Measurements from ENCODE around the gene SPATA22. TPM values are rescaled to one million over a fixed set of nuclear protein-coding genes. Genes with fewer than 3 reads are reported as not detected.

The SPATA22 gene
- total and polyA plus RNA-seq, 2 donors (not counting 1 experiment from before 2014, with no cell fraction given): 0.43 to 0.54 TPM

DNA sequence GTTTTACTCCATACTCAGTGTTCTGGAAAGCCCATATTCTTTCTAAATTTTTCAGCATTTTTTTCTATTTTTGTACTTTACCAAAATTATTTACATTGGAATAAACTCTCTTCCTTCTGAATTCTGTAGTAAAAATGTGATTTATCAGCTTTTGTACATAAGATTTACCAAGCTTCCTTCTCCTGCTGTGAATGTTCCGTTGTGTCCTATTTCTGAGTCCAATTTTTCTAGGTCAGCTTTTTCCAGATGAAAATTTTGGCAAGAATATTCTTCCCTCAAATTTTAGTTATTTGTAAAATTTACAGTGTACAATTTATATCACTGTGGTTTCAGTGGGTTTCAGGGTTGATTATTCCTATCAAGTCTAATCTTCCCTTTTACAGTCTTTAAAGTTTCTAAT lies 31.7 kb upstream of the SPATA22 start:
- no peak overlapping the region for H2AFZ ChIP-seq (ENCODE audit: insufficient read depth, low read depth, low read length, poor library complexity, severe bottlenecking)
- no peaks in the 10 kb centered on the region for H3K4me1 ChIP-seq (ENCODE audit: control insufficient read depth in 2 of 2, insufficient read depth in 2 of 2, low read length in 2 of 2)
- H3K4me1 Mint-ChIP-seq: no peaks in the 10 kb centered on the region
- ChIA-PET POLR2A (interaction anchor here (0.5 kb wide), 1 partner anchor 196 kb away, joined by 3 read pairs; no protein-coding TSS in a partner anchor), CTCF (no interaction called here)
- TF ChIP-seq, protein P1, sequence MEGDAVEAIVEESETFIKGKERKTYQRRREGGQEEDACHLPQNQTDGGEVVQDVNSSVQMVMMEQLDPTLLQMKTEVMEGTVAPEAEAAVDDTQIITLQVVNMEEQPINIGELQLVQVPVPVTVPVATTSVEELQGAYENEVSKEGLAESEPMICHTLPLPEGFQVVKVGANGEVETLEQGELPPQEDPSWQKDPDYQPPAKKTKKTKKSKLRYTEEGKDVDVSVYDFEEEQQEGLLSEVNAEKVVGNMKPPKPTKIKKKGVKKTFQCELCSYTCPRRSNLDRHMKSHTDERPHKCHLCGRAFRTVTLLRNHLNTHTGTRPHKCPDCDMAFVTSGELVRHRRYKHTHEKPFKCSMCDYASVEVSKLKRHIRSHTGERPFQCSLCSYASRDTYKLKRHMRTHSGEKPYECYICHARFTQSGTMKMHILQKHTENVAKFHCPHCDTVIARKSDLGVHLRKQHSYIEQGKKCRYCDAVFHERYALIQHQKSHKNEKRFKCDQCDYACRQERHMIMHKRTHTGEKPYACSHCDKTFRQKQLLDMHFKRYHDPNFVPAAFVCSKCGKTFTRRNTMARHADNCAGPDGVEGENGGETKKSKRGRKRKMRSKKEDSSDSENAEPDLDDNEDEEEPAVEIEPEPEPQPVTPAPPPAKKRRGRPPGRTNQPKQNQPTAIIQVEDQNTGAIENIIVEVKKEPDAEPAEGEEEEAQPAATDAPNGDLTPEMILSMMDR (IDR thresholded peaks at IDR 0.05): no peak
- TF ChIP-seq EZH2 (IDR thresholded peaks at IDR 0.05; ENCODE audit: borderline replicate concordance, insufficient read depth, low read depth, low read length, poor library complexity, severe bottlenecking): no peak
- H4K20me1 ChIP-seq (ENCODE audit: control insufficient read depth, insufficient read depth, low read length, poor library complexity, severe bottlenecking): no peaks in the 10 kb centered on the region
- H3K27me3 ChIP-seq (replicated peaks in 1 of 4; ENCODE audit: control extremely low read depth in 1 of 4, control insufficient read depth in 3 of 4, insufficient read depth in 4 of 4, low read length in 3 of 4): no peaks in the 10 kb centered on the region
- no peak overlapping the region for H3K4me2 ChIP-seq (replicated peaks; ENCODE audit: low read depth, low read length, poor library complexity, severe bottlenecking)
- no peak overlapping the region for H3K27ac ChIP-seq (ENCODE audit: low read length in 2 of 2)
- peaks cover 18% of the 10 kb centered on the region for H3K27me3 Mint-ChIP-seq
- ATAC-seq (ENCODE audit: low read depth) (no peak), DNase-seq (no peak)
- intact Hi-C loops (cut with micrococcal nuclease): no loop called here
- peaks cover 0 to 5% (median 0%) of the 10 kb centered on the region in 3 donors for H3K9me3 ChIP-seq (ENCODE audit: control extremely low read depth in 1 of 3, control insufficient read depth in 2 of 3, insufficient read depth in 1 of 3, low read length in 2 of 3)
- H3K9me3 Mint-ChIP-seq (ENCODE audit: insufficient read depth): no peaks in the 10 kb centered on the region
- WGBS (ENCODE audit: insufficient coverage): no CpG with 5 or more reads among the region's 1 CpG
- H3K9ac ChIP-seq (ENCODE audit: low read length): no peak overlapping the region
- H3K36me3 ChIP-seq (replicated peaks in 1 of 2; ENCODE audit: control extremely low read depth in 1 of 2, control insufficient read depth in 1 of 2, extremely low read depth in 1 of 2, insufficient read depth in 2 of 2, low read length in 1 of 2): no peaks in the 10 kb centered on the region
- no peaks in the 10 kb centered on the region for H3K79me2 ChIP-seq (ENCODE audit: control insufficient read depth, insufficient read depth, low read length)
- H3K27ac Mint-ChIP-seq: no peak overlapping the region
- H3K4me3 ChIP-seq (ENCODE audit: control extremely low read depth in 1 of 5, extremely low read depth in 1 of 5, insufficient read depth in 1 of 5, low read depth in 2 of 5, low read length in 4 of 5): no peak overlapping the region
- H3K4me3 Mint-ChIP-seq: no peak overlapping the region

DNA sequence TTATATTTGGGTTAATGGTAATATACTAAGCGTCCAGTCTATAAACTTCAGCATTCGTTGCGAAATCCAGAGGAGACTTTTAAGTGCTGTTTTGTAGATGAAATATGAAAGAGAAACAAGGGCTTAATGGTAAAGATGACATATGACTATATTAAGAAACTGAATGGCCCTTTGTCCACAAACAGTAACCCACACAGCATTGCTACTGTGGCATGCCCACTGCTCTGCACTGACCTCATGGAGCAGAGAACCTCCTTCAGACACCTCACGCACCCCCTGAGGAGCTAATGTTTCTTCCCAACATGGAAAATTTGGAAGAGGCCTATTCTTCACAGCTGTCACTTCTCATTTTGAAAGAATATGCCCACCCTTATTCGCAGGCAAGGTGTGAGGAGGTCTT lies 30.8 kb upstream of the SPATA22 start:
- no peak for TF ChIP-seq EZH2 (IDR thresholded peaks at IDR 0.05; ENCODE audit: borderline replicate concordance, insufficient read depth, low read depth, low read length, poor library complexity, severe bottlenecking)
- TF ChIP-seq, protein P1 (IDR thresholded peaks at IDR 0.05): no peak

More for the DNA sequence above, 30.8 kb upstream of the SPATA22 start:
- no peaks in the 10 kb centered on the region for H3K27me3 ChIP-seq (replicated peaks in 1 of 4; ENCODE audit: control extremely low read depth in 1 of 4, control insufficient read depth in 3 of 4, insufficient read depth in 4 of 4, low read length in 3 of 4)
- Mint-ChIP-seq H3K27ac (no peak overlapping the region), H3K27me3 (peaks cover 16% of the 10 kb centered on the region), H3K4me3 (no peak overlapping the region), H3K9me3 (ENCODE audit: insufficient read depth) (no peaks in the 10 kb centered on the region), H3K4me1 (no peaks in the 10 kb centered on the region)
- H3K4me3 ChIP-seq (ENCODE audit: control extremely low read depth in 1 of 5, extremely low read depth in 1 of 5, insufficient read depth in 1 of 5, low read depth in 2 of 5, low read length in 4 of 5): no peak overlapping the region
- H4K20me1 ChIP-seq (ENCODE audit: control insufficient read depth, insufficient read depth, low read length, poor library complexity, severe bottlenecking): no peaks in the 10 kb centered on the region
- H3K36me3 ChIP-seq (replicated peaks in 1 of 2; ENCODE audit: control extremely low read depth in 1 of 2, control insufficient read depth in 1 of 2, extremely low read depth in 1 of 2, insufficient read depth in 2 of 2, low read length in 1 of 2): no peaks in the 10 kb centered on the region
- no peaks in the 10 kb centered on the region for H3K79me2 ChIP-seq (ENCODE audit: control insufficient read depth, insufficient read depth, low read length)
- H3K4me1 ChIP-seq (ENCODE audit: control insufficient read depth in 2 of 2, insufficient read depth in 2 of 2, low read length in 2 of 2): no peaks in the 10 kb centered on the region
- H3K9me3 ChIP-seq (ENCODE audit: control extremely low read depth in 1 of 3, control insufficient read depth in 2 of 3, insufficient read depth in 1 of 3, low read length in 2 of 3): peaks cover 0 to 5% (median 0%) of the 10 kb centered on the region in 3 donors
- no peak overlapping the region for H2AFZ ChIP-seq (ENCODE audit: insufficient read depth, low read depth, low read length, poor library complexity, severe bottlenecking)
- H3K4me2 ChIP-seq (replicated peaks; ENCODE audit: low read depth, low read length, poor library complexity, severe bottlenecking): no peak overlapping the region
- no peak for ATAC-seq (ENCODE audit: low read depth)
- no peak for DNase-seq
- POLR2A ChIA-PET: no interaction called here
- intact Hi-C loops (cut with micrococcal nuclease): no loop called here
- WGBS (ENCODE audit: insufficient coverage): 82% methylated on average over 2 of the region's 5 CpGs
- CTCF ChIA-PET: no interaction called here
- no peak overlapping the region for H3K9ac ChIP-seq (ENCODE audit: low read length)
- no peak overlapping the region for H3K27ac ChIP-seq (ENCODE audit: low read length in 2 of 2)

All from B cell (primary cell).